PC-9 (cell line): ENCODE measurements around the gene PCSK7.

Experiments used
- CTCF ChIP-seq: fragments of 200-600 bp; sonication (generic); conservative IDR thresholded peaks from 2 replicates; pipeline ENCODE4 v1.6.1; 2017; ENCODE audit warnings: mixed run types, antibody characterized with exemption, mild to moderate bottlenecking, moderate library complexity
- EZH2 ChIP-seq: fragments of 200-600 bp; sonication (generic); IDR thresholded peaks from 2 replicates; pipeline ENCODE4 v1.8.0; 2017; ENCODE audit warnings: antibody characterized with exemption, low read depth

- no peak for TF ChIP-seq CTCF
- no peak for TF ChIP-seq EZH2
These were observed 19.6 kb upstream of the PCSK7 start for GRCh38 chr11:117251506-117251905.
